Loucy (cell line): ENCODE measurements around the gene FSTL4.

ENCODE experiments used
- H2AFZ ChIP-seq: fragments of 200-600 bp; sonication (generic); 2 replicates; pipeline ENCODE4 v1.6.0; 2016; ENCODE audit warnings: antibody characterized with exemption, mild to moderate bottlenecking, low read length, moderate library complexity
- H3F3A ChIP-seq: fragments of 200-600 bp; 2 replicates; pipeline ENCODE4 v1.6.0; 2016; ENCODE audit warnings: antibody characterized with exemption, low read depth, mild to moderate bottlenecking
- H3K27me3 ChIP-seq: fragments of 200-600 bp; sonication (generic); 2 replicates; pipeline ENCODE4 v1.6.1; 2014; ENCODE audit warnings: low read length, mild to moderate bottlenecking; ENCODE audit not compliant: insufficient read depth, poor library complexity, severe bottlenecking
- H3K36me3 ChIP-seq: fragments of 200-600 bp; sonication (generic); 2 replicates; pipeline ENCODE4 v1.6.1; 2016; ENCODE audit warnings: low read length; ENCODE audit not compliant: insufficient read depth
- H3K4me1 ChIP-seq: fragments of 200-600 bp; sonication (generic); 2 replicates; pipeline ENCODE4 v1.5.1; 2014; ENCODE audit warnings: low read length, mild to moderate bottlenecking; ENCODE audit not compliant: insufficient read depth, poor library complexity, severe bottlenecking
- H3K4me2 ChIP-seq: fragments of 200-600 bp; sonication (generic); 2 replicates; pipeline ENCODE4 v1.6.0; 2014; ENCODE audit warnings: antibody characterized with exemption, low read length, low read depth, mild to moderate bottlenecking; ENCODE audit not compliant: poor library complexity, severe bottlenecking
- H3K4me3 ChIP-seq: fragments of 200-600 bp; sonication (generic); 2 replicates; pipeline ENCODE4 v1.5.1; 2014; ENCODE audit warnings: low read length, mild to moderate bottlenecking, mixed read lengths; ENCODE audit not compliant: poor library complexity, severe bottlenecking
- H3K79me2 ChIP-seq: fragments of 200-600 bp; sonication (generic); 2 replicates; pipeline ENCODE4 v1.6.1; 2014; ENCODE audit warnings: low read length; ENCODE audit not compliant: insufficient read depth
- H3K9ac ChIP-seq: fragments of 200-600 bp; sonication (generic); 2 replicates; pipeline ENCODE4 v1.6.0; 2014; ENCODE audit warnings: mild to moderate bottlenecking, low read depth, low read length, moderate library complexity; ENCODE audit not compliant: poor library complexity, severe bottlenecking
- H3K9me2 ChIP-seq: fragments of 200-600 bp; sonication (generic); replicated peaks from 2 replicates; pipeline ENCODE4 v1.6.1; 2016; ENCODE audit warnings: low read depth, low read length, mixed read lengths
- H3K9me3 ChIP-seq: fragments of 200-600 bp; sonication (generic); 2 replicates; pipeline ENCODE4 v1.6.1; 2014; ENCODE audit warnings: mild to moderate bottlenecking, antibody characterized with exemption, low read length, low read depth; ENCODE audit not compliant: insufficient read depth
- H4K20me1 ChIP-seq: fragments of 200-600 bp; sonication (generic); 2 replicates; pipeline ENCODE4 v1.6.0; 2014; ENCODE audit warnings: antibody characterized with exemption, low read length, mild to moderate bottlenecking; ENCODE audit not compliant: insufficient read depth, poor library complexity, severe bottlenecking
- EZH2phosphoT487 ChIP-seq: fragments of 200-600 bp; IDR thresholded peaks from 2 replicates; pipeline ENCODE4 v1.6.1; 2018; ENCODE audit warnings: antibody characterized with exemption, mild to moderate bottlenecking, moderate library complexity, borderline replicate concordance
- TF ChIP-seq, protein P1 (sequence below): fragments of 200-600 bp; sonication (generic); conservative IDR thresholded peaks from 2 replicates; pipeline ENCODE4 v1.5.1; 2014; ENCODE audit warnings: mild to moderate bottlenecking, antibody characterized with exemption, low read length

The FSTL4 gene

DNA sequence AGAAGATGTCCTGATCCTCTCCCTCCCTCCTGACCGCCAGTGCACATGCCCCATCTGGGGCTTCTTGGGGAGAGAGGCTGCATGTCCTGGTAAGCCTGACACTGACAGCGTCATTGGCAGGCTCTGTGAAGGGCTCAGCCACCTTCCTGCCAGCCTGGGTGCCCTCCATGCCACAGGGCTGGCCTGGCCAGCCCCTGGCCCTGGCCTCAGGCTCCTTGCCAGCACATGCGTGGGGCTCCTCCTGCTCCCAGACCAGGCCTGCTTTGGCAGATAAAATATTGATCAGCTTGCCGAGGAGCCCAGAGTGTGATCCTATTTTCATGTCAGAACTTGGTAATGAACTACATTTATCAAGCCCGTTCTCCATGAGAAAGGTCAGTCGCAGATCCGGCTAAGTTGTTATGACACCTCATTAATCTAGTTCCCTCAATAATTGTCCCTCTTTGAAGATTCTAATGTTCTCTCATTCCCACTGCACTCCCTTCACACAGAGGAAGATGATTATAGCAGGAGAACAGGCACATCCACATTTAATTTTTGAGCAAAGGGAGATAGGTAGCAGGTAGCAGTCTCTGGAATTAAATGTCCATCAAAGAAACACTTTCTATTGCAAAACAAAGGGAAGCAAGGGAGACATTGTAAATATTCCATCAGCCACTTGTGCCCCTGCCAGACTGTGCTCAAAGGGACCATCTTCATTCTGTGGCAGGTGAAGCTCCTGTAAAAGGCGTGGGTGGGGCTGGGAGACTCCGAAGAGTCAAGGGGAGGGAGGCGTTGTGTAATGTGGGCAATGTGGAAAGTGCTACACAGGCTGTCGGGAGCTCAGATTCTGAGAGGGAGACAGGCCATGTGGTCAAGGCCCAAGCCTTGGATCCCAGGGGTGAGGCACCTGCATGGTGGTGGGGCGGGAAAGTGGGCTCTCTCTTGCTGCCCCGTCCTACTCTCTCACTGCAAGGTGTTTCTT lies 288.6 kb downstream of the FSTL4 start:
- Histone ChIP-seq H3K4me3 (no peak overlapping the region), H2AFZ (no peak overlapping the region), H3K79me2 (no peaks in the 10 kb centered on the region), H3K9ac (no peak overlapping the region), H3K9me3 (no peaks in the 10 kb centered on the region), H3K27me3 (no peaks in the 10 kb centered on the region), H3K9me2 (no peaks in the 10 kb centered on the region), H3K36me3 (no peaks in the 10 kb centered on the region), H3K4me2 (no peak overlapping the region), H4K20me1 (no peaks in the 10 kb centered on the region), H3F3A (no peaks in the 10 kb centered on the region), H3K4me1 (no peaks in the 10 kb centered on the region)
- TF ChIP-seq, protein P1, sequence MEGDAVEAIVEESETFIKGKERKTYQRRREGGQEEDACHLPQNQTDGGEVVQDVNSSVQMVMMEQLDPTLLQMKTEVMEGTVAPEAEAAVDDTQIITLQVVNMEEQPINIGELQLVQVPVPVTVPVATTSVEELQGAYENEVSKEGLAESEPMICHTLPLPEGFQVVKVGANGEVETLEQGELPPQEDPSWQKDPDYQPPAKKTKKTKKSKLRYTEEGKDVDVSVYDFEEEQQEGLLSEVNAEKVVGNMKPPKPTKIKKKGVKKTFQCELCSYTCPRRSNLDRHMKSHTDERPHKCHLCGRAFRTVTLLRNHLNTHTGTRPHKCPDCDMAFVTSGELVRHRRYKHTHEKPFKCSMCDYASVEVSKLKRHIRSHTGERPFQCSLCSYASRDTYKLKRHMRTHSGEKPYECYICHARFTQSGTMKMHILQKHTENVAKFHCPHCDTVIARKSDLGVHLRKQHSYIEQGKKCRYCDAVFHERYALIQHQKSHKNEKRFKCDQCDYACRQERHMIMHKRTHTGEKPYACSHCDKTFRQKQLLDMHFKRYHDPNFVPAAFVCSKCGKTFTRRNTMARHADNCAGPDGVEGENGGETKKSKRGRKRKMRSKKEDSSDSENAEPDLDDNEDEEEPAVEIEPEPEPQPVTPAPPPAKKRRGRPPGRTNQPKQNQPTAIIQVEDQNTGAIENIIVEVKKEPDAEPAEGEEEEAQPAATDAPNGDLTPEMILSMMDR, result no peak
- TF ChIP-seq EZH2phosphoT487, result no peak

DNA sequence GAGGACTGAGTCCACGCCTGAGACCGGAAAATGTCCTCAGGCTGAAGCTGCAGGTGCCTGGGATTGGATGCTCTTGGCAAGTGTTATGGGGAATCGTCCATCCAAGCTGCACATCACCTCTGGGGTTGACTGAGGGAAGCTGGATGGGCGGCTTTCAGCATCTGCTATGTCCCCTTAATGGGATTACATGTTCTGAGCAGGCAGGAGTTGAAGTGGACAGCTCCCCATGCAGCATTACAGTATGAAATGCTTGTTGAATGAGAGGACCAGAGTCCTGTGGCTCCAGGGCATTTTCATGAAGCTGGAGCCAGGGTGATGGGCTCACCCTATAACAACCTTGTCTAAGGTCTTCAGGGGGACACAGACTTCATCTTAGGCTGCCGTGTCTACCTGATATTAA lies 289.6 kb downstream of the FSTL4 start:
- H3K27me3 ChIP-seq, result no peaks in the 10 kb centered on the region
- H3K79me2 ChIP-seq, result no peaks in the 10 kb centered on the region
- H3K9ac ChIP-seq, result no peak overlapping the region
- no peaks in the 10 kb centered on the region for H3K4me1 ChIP-seq
- H3K9me2 ChIP-seq, result no peaks in the 10 kb centered on the region
- no peak overlapping the region for H3K4me2 ChIP-seq
- no peak overlapping the region for H2AFZ ChIP-seq
- H3K36me3 ChIP-seq, result no peaks in the 10 kb centered on the region
- H3K9me3 ChIP-seq, result no peaks in the 10 kb centered on the region
- TF ChIP-seq, protein P1, result no peak
- TF ChIP-seq EZH2phosphoT487, result no peak
- no peaks in the 10 kb centered on the region for H3F3A ChIP-seq
- no peaks in the 10 kb centered on the region for H4K20me1 ChIP-seq
- no peak overlapping the region for H3K4me3 ChIP-seq

DNA sequence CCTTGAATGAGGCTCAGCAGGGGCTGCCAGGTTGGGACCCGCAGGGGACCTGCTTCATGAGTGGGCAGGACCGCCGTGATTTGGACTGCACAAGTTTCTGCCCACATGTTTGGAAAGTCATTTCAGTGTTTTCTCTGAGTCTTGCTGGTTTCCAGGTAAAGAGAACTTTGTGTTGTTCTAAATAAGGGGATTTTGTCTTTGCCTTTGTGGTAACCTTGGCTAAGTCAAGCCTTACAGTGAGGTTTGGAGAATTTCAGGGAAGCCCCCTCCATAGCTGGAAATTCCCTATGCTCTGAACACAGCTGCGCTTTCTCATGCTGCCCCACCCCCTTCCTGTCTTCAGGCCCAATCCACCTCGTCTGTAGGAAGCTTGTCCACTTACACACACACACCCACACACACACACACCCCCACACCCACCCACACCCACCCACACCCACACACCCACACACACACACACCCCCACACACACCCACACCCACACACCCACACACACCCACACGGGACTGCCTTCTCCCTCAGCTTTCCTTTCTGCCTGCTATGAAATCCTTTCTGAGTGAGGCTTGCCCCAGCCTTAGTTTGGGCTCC lies 290.4 kb downstream of the FSTL4 start:
- H3K4me3 ChIP-seq, result no peak overlapping the region
- H3K4me1 ChIP-seq, result no peaks in the 10 kb centered on the region
- H4K20me1 ChIP-seq, result no peaks in the 10 kb centered on the region
- H3K4me2 ChIP-seq, result no peak overlapping the region
- no peaks in the 10 kb centered on the region for H3K9me3 ChIP-seq
- TF ChIP-seq, protein P1, result no peak
- TF ChIP-seq EZH2phosphoT487, result no peak
- H2AFZ ChIP-seq, result no peak overlapping the region
- H3K79me2 ChIP-seq, result no peaks in the 10 kb centered on the region
- no peaks in the 10 kb centered on the region for H3F3A ChIP-seq
- no peaks in the 10 kb centered on the region for H3K36me3 ChIP-seq
- H3K27me3 ChIP-seq, result no peaks in the 10 kb centered on the region
- no peak overlapping the region for H3K9ac ChIP-seq
- H3K9me2 ChIP-seq, result no peaks in the 10 kb centered on the region
